Measurements from ENCODE around the gene ABCG8. TPM values are rescaled to one million over a fixed set of nuclear protein-coding genes. Genes with fewer than 3 reads are reported as not detected.
"Not testable (repeated sequence)": the region's sequence is repeated elsewhere in the genome, so short reads cannot be mapped to it uniquely, and the experiment has no call there.

Gene ABCG8
- total RNA-seq, 1 donor from 2014 or later = not detected

- Mint-ChIP-seq H3K4me3 (no peak overlapping the region), H3K27me3 (no peaks in the 10 kb centered on the region), H3K27ac (no peak overlapping the region), H3K4me1 (no peaks in the 10 kb centered on the region), H3K36me3 (ENCODE audit: low read depth) (peaks cover 72% of the 10 kb centered on the region), H3K9me3 (no peaks in the 10 kb centered on the region)
- no peak for DNase-seq
- intact Hi-C loops (cut with micrococcal nuclease) = no loop called here
Observed at GRCh38 chr2:43894743-43895142, 56.0 kb downstream of the ABCG8 start.

GRCh38 chr2:43896906-43897305 is 58.1 kb downstream of the ABCG8 start:
- Mint-ChIP-seq H3K9me3 (no peaks in the 10 kb centered on the region), H3K4me3 (no peak overlapping the region), H3K27ac (no peak overlapping the region), H3K27me3 (no peaks in the 10 kb centered on the region), H3K4me1 (no peaks in the 10 kb centered on the region), H3K36me3 (ENCODE audit: low read depth) (peaks cover 58% of the 10 kb centered on the region)
- intact Hi-C loops (cut with micrococcal nuclease) = no loop called here
- DNase-seq = no peak

- H3K27me3 Mint-ChIP-seq = no peaks in the 10 kb centered on the region
- H3K36me3 Mint-ChIP-seq (ENCODE audit: low read depth) = peaks cover 52% of the 10 kb centered on the region
- no peaks in the 10 kb centered on the region for H3K4me1 Mint-ChIP-seq
- no peak overlapping the region for H3K27ac Mint-ChIP-seq
- no peaks in the 10 kb centered on the region for H3K9me3 Mint-ChIP-seq
- intact Hi-C loops (cut with micrococcal nuclease) = no loop called here
- no peak overlapping the region for H3K4me3 Mint-ChIP-seq
- no peak for DNase-seq
Observed at GRCh38 chr2:43897492-43897891, 58.7 kb downstream of the ABCG8 start.

- Mint-ChIP-seq H3K27ac (no peak overlapping the region), H3K4me3 (no peak overlapping the region), H3K27me3 (no peaks in the 10 kb centered on the region)
Observed at GRCh38 chr2:43898134-43898837, 59.5 kb downstream of the ABCG8 start.

GRCh38 chr2:43898838-43899346 is 60.1 kb downstream of the ABCG8 start:
- DNase-seq = peak; percentile 43
- intact Hi-C loops (cut with micrococcal nuclease) = no loop called here
- H3K4me1 Mint-ChIP-seq = no peaks in the 10 kb centered on the region
- H3K9me3 Mint-ChIP-seq = no peaks in the 10 kb centered on the region
- H3K36me3 Mint-ChIP-seq (ENCODE audit: low read depth) = peaks cover 45% of the 10 kb centered on the region
- H3K27me3 Mint-ChIP-seq = no peaks in the 10 kb centered on the region
- H3K27ac Mint-ChIP-seq = no peak overlapping the region
- no peak overlapping the region for H3K4me3 Mint-ChIP-seq

More at GRCh38 chr2:43898134-43898837, 59.5 kb downstream of the ABCG8 start:
- intact Hi-C loops (cut with micrococcal nuclease) = no loop called here
- Mint-ChIP-seq H3K4me1 (no peaks in the 10 kb centered on the region), H3K36me3 (ENCODE audit: low read depth) (peaks cover 48% of the 10 kb centered on the region), H3K9me3 (no peaks in the 10 kb centered on the region)
- DNase-seq = peak; percentile 55

- no peak overlapping the region for H3K4me3 Mint-ChIP-seq
- H3K27me3 Mint-ChIP-seq = no peaks in the 10 kb centered on the region
- H3K4me1 Mint-ChIP-seq = no peaks in the 10 kb centered on the region
- no peak overlapping the region for H3K27ac Mint-ChIP-seq
- intact Hi-C loops (cut with micrococcal nuclease) = no loop called here
- H3K9me3 Mint-ChIP-seq = no peaks in the 10 kb centered on the region
- DNase-seq = no peak
- H3K36me3 Mint-ChIP-seq (ENCODE audit: low read depth) = peaks cover 48% of the 10 kb centered on the region
Observed at GRCh38 chr2:43899589-43899988, 60.8 kb downstream of the ABCG8 start.

GRCh38 chr2:43905371-43905803 is 66.6 kb downstream of the ABCG8 start:
- intact Hi-C loops (cut with micrococcal nuclease) = no loop called here
- DNase-seq = no peak
- Mint-ChIP-seq H3K36me3 (ENCODE audit: low read depth) (peaks cover 50% of the 10 kb centered on the region), H3K27ac (peak overlapping the region; percentile 25), H3K9me3 (no peaks in the 10 kb centered on the region), H3K4me1 (peaks cover 3% of the 10 kb centered on the region), H3K27me3 (no peaks in the 10 kb centered on the region), H3K4me3 (no peak overlapping the region)

- Mint-ChIP-seq H3K4me1 (peaks cover 3% of the 10 kb centered on the region), H3K9me3 (no peaks in the 10 kb centered on the region), H3K4me3 (no peak overlapping the region), H3K27me3 (no peaks in the 10 kb centered on the region), H3K36me3 (ENCODE audit: low read depth) (peaks cover 48% of the 10 kb centered on the region), H3K27ac (no peak overlapping the region)
- DNase-seq = no peak
- intact Hi-C loops (cut with micrococcal nuclease) = no loop called here
Observed at GRCh38 chr2:43905871-43906270, 67.1 kb downstream of the ABCG8 start.

- peaks cover 3% of the 10 kb centered on the region for H3K4me1 Mint-ChIP-seq
- H3K4me3 Mint-ChIP-seq = no peak overlapping the region
- intact Hi-C loops (cut with micrococcal nuclease) = no loop called here
- DNase-seq = no peak
- peaks cover 51% of the 10 kb centered on the region for H3K36me3 Mint-ChIP-seq (ENCODE audit: low read depth)
- H3K27me3 Mint-ChIP-seq = no peaks in the 10 kb centered on the region
- H3K27ac Mint-ChIP-seq = no peak overlapping the region
- H3K9me3 Mint-ChIP-seq = no peaks in the 10 kb centered on the region
Observed at GRCh38 chr2:43906448-43907109, 67.8 kb downstream of the ABCG8 start.

- intact Hi-C loops (cut with micrococcal nuclease); DNase-seq; H3K4me1 Mint-ChIP-seq; H3K9me3 Mint-ChIP-seq; H3K27me3 Mint-ChIP-seq; H3K27ac Mint-ChIP-seq; H3K4me3 Mint-ChIP-seq: not testable (repeated sequence)
- peaks cover 53% of the 10 kb centered on the region for H3K36me3 Mint-ChIP-seq (ENCODE audit: low read depth)
Observed at GRCh38 chr2:43911136-43911790, 72.5 kb downstream of the ABCG8 start.

- Mint-ChIP-seq H3K4me1 (peaks cover 10% of the 10 kb centered on the region), H3K36me3 (ENCODE audit: low read depth) (peaks cover 44% of the 10 kb centered on the region), H3K4me3 (no peak overlapping the region), H3K9me3 (no peaks in the 10 kb centered on the region), H3K27me3 (no peaks in the 10 kb centered on the region), H3K27ac (no peak overlapping the region)
- intact Hi-C loops (cut with micrococcal nuclease) = no loop called here
- no peak for DNase-seq
Observed at GRCh38 chr2:43924463-43924862, 85.7 kb downstream of the ABCG8 start.

- no peak overlapping the region for H3K4me3 Mint-ChIP-seq
- no peaks in the 10 kb centered on the region for H3K9me3 Mint-ChIP-seq
- H3K27ac Mint-ChIP-seq = no peak overlapping the region
- intact Hi-C loops (cut with micrococcal nuclease) = no loop called here
- peaks cover 10% of the 10 kb centered on the region for H3K4me1 Mint-ChIP-seq
- no peaks in the 10 kb centered on the region for H3K27me3 Mint-ChIP-seq
- H3K36me3 Mint-ChIP-seq (ENCODE audit: low read depth) = peaks cover 46% of the 10 kb centered on the region
- DNase-seq = no peak
Observed at GRCh38 chr2:43925431-43925830, 86.7 kb downstream of the ABCG8 start.

GRCh38 chr2:43927442-43927841 is 88.7 kb downstream of the ABCG8 start:
- Mint-ChIP-seq H3K4me3 (peak overlapping the region; percentile 55), H3K27me3 (no peaks in the 10 kb centered on the region), H3K4me1 (peaks cover 10% of the 10 kb centered on the region), H3K36me3 (ENCODE audit: low read depth) (peaks cover 51% of the 10 kb centered on the region), H3K27ac (no peak overlapping the region), H3K9me3 (no peaks in the 10 kb centered on the region)
- no peak for DNase-seq
- intact Hi-C loops (cut with micrococcal nuclease) = no loop called here

GRCh38 chr2:43931293-43931692 is 92.5 kb downstream of the ABCG8 start:
- intact Hi-C loops (cut with micrococcal nuclease) = no loop called here
- Mint-ChIP-seq H3K36me3 (ENCODE audit: low read depth) (peaks cover 50% of the 10 kb centered on the region), H3K27me3 (no peaks in the 10 kb centered on the region), H3K9me3 (no peaks in the 10 kb centered on the region), H3K4me1 (peaks cover 17% of the 10 kb centered on the region), H3K4me3 (no peak overlapping the region), H3K27ac (no peak overlapping the region)
- no peak for DNase-seq

All from activated CD4-positive, alpha-beta T cell treated with anti-CD3 and anti-CD28 coated beads, Interleukin-2, amount 10 ng/mL, durations not matched to agents 24 days and 14 days (primary cell).